Stimulated activated CD8-positive, alpha-beta memory T cell treated with anti-CD3 and anti-CD28 coated beads, Interleukin-12 subunit alpha, Interleukin-12 subunit beta, amount 100 ng/mL, for 4 hours (primary cell): ENCODE measurements around the gene TIMM9.
"Not testable (repeated sequence)": the region's sequence is repeated elsewhere in the genome, so short reads cannot be mapped to it uniquely, and the experiment has no call there.

ENCODE experiments used
- DNase-seq: peaks from one replicate; pipeline ENCODE4 v3.0.0-alpha.2; 2020; ENCODE audit warnings: low read depth

TIMM9 gene

DNA sequence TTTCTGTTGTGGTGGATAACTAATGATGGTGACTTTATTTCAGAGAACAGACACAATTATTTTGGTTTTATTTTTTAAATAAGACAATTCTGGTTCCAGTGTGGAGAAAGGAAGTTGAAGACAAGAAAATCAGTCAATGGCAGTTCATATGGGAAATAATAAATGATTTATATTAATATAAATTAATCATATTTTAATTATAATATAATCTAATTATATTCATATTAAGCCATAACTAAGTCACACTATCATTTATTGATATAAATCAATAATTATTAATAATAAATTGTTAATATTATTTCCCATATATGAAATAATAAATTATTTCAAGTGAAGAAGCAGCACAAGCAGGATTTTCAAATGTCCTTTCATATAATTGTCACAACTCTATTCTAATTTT, 28.8 kb downstream of the TIMM9 start:
- DNase-seq, result no peak

DNA sequence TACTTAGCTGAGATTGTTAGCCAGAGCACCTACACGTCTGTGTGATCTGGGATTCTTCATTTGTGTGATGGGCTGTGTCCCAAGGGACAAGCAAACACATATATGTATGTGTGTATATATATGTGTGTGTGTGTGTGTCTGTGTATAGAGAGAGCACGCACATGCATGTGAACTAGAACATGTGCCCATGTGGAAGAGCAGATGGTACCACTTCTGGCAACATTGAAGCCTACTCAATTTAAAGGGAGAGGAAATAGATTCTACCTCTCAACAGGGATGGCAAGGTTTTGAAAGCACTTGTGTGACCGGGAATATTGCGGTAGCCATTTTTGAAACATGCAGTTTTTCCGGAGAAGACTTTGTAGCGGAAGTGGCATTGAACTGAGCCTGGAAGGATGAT, 30.2 kb downstream of the TIMM9 start:
- DNase-seq, result no peak

DNA sequence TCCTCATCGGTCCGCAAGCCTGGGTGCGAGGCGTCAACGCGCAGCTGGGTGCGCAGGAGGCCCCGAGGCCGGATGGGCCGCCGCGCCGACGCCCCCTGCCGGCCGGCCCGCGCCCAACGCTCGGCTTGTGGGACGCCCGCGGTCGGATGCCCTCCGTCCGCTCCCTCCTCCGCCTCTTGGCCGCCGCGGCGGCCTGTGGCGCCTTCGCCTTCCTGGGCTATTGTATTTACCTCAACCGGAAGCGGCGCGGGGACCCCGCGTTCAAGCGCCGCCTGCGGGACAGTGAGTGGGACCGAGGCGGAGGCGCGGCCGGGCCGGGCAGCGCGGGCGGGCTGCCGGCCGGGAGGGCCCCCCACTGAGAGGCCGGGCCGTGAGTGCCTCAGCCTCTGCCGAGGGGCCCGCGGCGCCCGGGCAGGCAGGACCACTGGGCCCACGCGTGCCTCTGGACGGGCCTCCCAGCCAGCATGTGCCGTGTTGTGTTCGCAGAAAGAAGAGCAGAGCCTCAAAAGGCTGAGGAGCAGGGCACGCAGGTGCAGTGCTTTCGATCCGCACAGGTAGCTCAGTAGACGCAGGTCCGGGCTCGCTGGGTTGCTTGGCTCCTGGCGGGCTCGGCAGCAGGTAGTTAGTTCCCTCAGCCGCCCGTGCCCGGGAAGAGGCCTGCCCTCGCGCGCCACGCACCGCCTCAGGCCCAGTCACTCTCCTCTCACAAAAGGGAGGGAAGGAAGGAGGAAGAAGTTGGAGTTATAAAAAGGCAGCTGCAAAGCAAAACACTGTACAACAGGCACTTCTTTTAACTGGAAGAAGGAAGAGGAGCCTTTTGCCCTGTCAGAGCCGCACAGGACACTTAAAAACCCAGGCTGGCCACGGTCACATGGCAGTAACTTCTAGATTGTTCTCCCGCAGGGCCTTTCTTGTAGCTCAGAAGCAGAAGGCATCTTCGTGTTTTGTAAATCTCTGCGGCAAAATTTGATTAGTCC, 31.2 kb downstream of the TIMM9 start, which contains the start of gene TOMM20L:
TSS of gene TOMM20L (plus strand) at position 119 of the 977 bp plus-strand sequence. CDS start at position 147, 28 bp downstream.
- DNase-seq, result peak; percentile 58

DNA sequence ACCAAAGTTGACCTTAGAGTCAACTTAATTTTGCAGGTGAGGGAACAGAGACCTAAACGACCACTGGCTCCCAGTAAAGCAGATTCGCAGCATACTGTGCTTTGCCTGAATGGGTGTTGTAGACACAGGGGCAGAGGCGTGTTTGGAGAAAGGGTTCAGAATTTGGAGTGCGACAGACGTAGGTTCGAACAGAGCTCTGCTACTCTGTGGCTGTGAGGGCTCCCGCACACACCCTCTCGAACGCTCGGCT, 31.8 kb downstream of the TIMM9 start:
- DNase-seq, result no peak

DNA sequence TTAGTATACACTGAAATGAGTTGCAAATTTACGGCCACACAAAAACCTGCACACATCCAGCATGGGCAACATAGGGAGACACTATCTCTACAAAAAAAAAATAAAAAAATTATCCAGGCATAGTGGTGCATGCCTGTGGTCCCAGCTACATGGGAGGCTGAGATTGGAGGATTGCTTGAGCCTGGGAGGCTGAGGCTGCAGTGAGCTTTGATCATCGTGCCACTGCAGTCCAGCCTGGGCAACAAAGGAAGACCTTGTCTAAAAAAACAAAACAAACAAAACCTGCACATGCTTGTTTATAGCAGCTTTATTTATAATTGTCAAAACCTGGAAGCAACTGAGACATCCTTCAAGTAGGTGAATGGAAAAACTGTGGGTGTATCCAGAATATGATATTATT, 36.5 kb downstream of the TIMM9 start:
- no peak for DNase-seq

DNA sequence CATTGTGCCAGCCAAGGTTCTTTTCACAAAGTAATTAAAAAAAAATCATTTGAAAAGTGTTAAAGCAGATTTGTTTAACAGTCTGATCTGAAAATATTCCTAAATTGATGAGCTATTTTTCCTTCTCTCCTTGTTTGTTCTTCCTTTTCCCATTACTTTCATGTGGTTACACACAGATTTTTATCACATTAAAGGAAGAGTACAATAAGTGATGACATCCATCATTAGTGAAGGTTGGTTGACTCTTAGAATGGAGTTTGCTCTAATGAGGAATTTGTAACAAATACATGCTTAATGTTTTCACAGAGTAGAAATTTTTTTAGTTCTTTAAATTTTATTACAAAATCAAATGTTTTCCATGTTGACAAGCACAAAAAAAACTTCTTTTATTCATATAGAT, 50.5 kb downstream of the TIMM9 start:
- no peak for DNase-seq

DNA sequence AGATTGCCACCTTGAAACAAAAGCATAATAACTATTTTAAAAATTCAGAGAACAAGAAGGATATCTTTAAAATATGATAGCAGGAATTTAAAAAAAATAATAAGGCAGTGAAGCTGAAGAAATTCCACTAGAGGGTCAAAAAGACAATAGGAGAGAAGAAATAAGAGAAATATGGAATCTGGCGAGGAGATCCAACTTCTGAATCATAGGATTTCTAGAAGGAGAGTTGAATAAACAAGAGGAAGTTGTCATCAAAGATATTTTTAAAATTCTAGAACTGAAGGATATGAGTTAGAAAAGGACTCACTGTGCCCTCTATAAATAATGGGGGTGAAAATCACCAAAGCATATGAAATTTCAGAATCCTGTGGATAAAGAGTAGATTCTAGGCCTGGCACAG, 58.4 kb downstream of the TIMM9 start:
- no peak for DNase-seq

DNA sequence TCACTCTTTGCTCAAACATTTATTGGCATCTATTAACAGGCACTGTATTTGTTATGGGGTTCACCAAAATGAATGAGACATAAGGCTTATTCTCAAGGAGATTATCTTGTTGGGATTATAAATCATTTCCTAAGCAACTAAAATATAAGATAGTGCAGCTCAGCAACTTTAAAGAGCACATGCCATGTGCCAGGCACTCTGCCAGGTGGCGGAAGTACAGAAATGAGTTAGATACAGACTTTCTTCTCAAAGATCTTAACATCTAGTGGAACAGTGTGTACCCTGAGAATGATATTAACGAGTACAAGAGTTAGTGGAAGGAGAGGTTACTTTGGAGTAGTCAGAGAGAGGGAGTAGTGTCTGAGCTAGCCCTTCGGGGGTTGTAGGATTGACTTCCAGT, 60.0 kb downstream of the TIMM9 start:
- DNase-seq, result no peak

DNA sequence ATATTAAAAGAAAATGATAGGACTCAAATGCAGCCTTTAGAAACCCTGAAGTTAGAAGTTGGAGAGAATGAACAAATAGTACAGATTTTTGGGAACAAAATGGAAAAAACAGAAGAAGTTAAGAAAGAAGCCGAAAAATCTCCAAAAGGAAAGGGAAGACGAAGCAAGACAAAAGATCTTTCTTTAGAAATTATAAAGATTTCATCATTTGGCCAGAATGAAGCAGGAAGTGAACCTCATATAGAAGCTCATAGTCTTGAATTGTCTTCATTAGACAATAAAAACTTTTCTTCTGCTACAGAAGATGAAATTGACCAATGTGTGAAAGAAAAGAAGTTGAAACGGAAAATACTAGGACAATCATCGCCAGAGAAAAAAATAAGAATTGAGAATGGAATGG, 63.0 kb downstream of the TIMM9 start:
- DNase-seq, result no peak

DNA sequence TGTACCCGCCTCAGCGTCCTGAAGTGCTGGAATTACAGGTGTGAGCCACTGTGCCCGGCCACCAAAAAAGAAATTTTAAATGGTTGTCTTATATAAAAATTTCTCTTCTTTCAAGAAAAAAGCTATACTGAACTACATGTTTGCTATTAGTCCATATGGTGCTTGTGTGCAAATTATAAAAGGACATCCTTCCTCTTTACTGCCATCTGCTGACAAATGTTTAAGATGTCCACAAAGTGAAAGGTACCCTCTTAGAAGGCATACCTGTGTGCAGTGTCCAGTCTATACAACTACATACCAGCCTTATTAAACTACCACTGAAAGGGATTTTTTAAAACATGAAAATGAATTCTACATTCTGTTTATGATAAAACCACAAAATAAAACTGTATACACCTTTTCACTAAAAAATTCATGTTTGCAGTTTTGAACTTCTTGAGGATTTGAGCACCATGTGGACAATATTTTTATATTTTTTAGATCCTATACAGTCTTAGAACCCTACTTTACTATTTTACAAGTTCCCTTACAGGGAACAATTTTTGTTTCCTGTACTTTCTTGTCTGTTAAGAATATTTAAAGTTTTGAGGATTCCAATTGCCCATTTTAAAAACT, 64.4 kb downstream of the TIMM9 start:
- DNase-seq, result no peak

DNA sequence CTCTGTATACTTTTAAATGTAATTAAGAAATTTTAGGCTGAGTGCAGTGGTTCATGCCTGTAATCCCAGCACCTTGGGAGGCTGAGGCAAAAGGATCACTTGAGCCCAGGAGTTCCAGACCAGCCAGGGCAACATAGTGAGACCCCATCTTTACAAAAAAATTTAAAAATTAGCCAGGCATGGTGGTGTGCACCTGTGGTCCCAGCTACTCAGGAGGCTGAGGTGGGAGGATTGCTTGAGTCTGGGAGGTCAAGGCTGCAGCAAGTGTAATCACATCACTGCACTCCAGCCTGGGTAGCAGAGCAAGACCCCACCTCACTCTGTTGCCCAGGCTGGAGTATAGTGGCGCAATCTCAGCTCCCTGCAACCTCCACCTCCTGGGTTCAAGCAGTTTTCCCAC, 65.1 kb downstream of the TIMM9 start:
- DNase-seq, result not testable (repeated sequence)
